Type B pancreatic cell (in vitro differentiated cells): ENCODE results near the gene PRSS27. TPM values are rescaled to one million over a fixed set of nuclear protein-coding genes. Genes with fewer than 3 reads are reported as not detected.

Experiments used
- DNase-seq: peaks from one replicate; pipeline ENCODE4 v3.0.0; 2021; ENCODE audit warnings: mixed read lengths; ENCODE audit not compliant: unreplicated experiment; ENCODE audit errors: extremely low spot score
- H3K27ac Mint-ChIP-seq: 2 replicates; pipeline ENCODE4 v1.8.0; 2021; ENCODE audit warnings: mild to moderate bottlenecking, mixed read lengths
- H3K27me3 Mint-ChIP-seq: 2 replicates; pipeline ENCODE4 v1.8.0; 2021; ENCODE audit warnings: mixed read lengths
- H3K36me3 Mint-ChIP-seq: 2 replicates; pipeline ENCODE4 v1.8.0; 2021; ENCODE audit warnings: mixed read lengths
- H3K4me1 Mint-ChIP-seq: one replicate; pipeline ENCODE4 v1.8.0; 2021; ENCODE audit warnings: mixed read lengths; ENCODE audit not compliant: unreplicated experiment
- H3K4me3 Mint-ChIP-seq: 2 replicates; pipeline ENCODE4 v1.8.0; 2021; ENCODE audit warnings: mild to moderate bottlenecking, mixed read lengths
- H3K9me3 Mint-ChIP-seq: 2 replicates; pipeline ENCODE4 v1.8.0; 2021; ENCODE audit warnings: mixed read lengths
- total RNA-seq: library from RNA; stranded (reverse); gene quantifications from 2 replicates; pipeline ENCODE4 v1.2.1, GENCODE V29; 2021; ENCODE audit warnings: low replicate concordance
- TF ChIP-seq, protein P1 (sequence below): fragments of 200-600 bp; sonication (generic); conservative IDR thresholded peaks from 2 replicates; pipeline ENCODE4 v1.5.0; 2021; ENCODE audit warnings: antibody characterized with exemption, mild to moderate bottlenecking

Gene PRSS27
- total RNA-seq, 1 donor from 2014 or later = 19.0 TPM

DNA sequence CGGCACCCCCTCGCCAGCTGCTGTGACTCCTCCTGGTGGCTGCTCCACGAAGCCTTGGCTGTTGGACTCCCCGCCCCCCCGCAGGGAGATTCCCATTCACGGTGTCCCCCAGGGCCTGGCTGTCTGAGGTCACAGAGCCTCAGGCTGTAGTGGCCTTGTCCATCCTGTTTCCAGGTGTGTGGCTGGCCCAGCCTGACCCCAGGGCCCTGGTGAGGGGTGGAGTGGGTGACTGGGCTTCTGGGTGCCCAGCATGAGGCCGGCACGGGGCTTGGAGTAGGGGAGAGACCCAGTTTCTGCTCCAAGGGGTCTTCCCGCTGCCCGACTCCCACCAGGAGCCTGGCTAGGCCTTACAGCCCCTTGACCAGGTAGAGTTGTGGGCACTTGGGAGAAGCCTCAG is 10.4 kb downstream of the PRSS27 start:
- no peak overlapping the region for H3K4me3 Mint-ChIP-seq
- TF ChIP-seq, protein P1, sequence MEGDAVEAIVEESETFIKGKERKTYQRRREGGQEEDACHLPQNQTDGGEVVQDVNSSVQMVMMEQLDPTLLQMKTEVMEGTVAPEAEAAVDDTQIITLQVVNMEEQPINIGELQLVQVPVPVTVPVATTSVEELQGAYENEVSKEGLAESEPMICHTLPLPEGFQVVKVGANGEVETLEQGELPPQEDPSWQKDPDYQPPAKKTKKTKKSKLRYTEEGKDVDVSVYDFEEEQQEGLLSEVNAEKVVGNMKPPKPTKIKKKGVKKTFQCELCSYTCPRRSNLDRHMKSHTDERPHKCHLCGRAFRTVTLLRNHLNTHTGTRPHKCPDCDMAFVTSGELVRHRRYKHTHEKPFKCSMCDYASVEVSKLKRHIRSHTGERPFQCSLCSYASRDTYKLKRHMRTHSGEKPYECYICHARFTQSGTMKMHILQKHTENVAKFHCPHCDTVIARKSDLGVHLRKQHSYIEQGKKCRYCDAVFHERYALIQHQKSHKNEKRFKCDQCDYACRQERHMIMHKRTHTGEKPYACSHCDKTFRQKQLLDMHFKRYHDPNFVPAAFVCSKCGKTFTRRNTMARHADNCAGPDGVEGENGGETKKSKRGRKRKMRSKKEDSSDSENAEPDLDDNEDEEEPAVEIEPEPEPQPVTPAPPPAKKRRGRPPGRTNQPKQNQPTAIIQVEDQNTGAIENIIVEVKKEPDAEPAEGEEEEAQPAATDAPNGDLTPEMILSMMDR = no peak
- H3K27me3 Mint-ChIP-seq = no peaks in the 10 kb centered on the region
- no peaks in the 10 kb centered on the region for H3K9me3 Mint-ChIP-seq
- DNase-seq = no peak
- H3K27ac Mint-ChIP-seq = no peak overlapping the region
- no peaks in the 10 kb centered on the region for H3K36me3 Mint-ChIP-seq
- H3K4me1 Mint-ChIP-seq = no peaks in the 10 kb centered on the region

DNA sequence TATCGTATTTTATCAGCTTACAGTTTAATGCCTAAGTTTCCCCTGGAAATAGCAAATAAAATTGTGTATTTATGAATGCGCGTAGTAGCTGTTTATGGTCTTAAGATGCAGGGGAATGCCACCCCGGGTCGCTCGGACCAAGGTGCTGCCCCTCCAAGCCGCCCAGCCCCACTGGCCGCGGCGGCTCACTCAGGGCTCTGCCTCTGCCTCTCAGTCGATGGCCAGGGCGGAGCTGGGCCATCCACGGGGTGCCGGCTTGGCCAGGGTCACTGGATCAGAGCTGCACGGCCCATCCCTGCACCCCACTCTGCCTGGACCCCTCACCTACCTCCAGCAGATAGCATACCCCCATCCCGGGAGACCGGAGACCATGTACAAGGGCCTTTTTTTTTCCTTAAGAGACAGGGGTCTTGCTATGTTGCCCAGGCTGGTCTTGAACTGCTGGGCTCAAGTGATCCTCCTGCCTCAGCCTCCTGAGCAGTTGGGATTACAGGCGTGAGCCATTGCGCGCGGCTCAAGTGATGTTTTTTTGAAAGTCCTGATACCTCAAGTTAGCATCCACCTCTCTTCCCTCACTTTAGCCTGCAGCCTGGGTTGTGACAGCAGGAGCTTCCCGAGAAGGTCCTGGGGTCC is 11.0 kb downstream of the PRSS27 start:
- DNase-seq = no peak
- Mint-ChIP-seq H3K4me3 (no peak overlapping the region), H3K27ac (no peak overlapping the region), H3K4me1 (no peaks in the 10 kb centered on the region), H3K9me3 (no peaks in the 10 kb centered on the region), H3K36me3 (no peaks in the 10 kb centered on the region), H3K27me3 (no peaks in the 10 kb centered on the region)
- TF ChIP-seq, protein P1 = no peak

DNA sequence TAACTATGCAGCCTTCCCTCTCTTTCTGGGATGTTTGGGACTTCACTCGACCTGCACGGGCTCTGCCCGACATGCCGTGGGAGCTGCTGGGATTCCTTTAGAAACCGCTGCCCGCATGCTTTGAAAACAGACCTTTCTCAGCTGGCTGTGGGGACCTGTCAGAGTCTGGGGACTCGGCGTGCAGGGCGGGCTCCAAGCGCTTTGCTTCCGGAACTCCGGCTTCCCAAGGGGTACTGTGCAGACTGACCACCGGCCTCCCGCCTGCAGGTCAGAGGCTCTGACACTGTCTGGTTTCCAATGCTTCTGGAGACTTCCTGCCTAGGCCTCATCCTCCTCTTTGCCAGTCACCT is 11.8 kb downstream of the PRSS27 start:
- Mint-ChIP-seq H3K4me1 (no peaks in the 10 kb centered on the region), H3K36me3 (no peaks in the 10 kb centered on the region), H3K27ac (no peak overlapping the region), H3K9me3 (no peaks in the 10 kb centered on the region), H3K27me3 (no peaks in the 10 kb centered on the region), H3K4me3 (no peak overlapping the region)
- TF ChIP-seq, protein P1 = no peak
- DNase-seq = no peak

DNA sequence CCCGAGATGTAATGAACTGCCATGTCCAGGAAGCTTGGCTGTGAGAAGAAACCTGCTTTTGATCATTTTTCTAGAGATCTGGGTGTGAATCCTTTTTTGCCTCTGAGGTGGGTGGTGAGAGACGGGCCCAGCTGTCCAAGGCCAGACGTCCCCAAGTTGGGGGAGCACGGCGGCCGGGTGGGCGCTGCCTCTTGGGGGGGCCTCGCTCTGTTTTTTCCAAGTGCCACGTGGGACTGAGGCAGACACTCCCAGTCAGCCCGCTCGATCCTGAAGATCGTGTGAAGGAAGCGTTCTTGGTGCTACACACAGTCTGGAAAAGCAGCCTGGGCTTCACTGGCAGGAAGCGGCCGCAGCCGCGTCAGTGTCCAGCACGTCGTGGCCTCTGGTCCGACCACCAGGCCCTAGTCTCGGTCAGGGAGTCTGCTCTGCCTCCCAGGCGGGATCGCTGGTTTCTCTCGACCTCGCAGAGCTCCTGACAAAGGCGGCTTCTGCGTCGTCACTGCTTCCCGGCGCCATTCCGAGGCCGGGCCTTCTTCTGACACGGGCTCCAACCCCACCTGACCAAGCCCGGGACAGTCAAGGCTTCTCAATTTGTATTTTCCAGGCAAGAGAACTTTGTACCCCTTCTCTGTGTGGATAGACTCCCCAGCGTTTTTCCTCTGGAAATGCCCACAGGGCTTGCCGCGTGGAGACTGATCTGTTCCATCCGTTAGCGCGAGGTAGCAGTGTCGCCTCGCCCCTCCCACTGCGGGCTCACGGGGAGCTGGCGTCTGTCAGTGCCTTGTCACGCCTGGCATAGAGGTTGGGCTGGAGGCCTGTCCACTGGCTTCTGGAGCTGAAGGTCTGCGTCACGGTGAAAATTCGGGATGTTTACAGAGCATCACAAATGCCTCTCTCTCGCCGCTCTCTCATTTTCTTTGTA is 12.4 kb downstream of the PRSS27 start:
- TF ChIP-seq, protein P1 = no peak
- H3K36me3 Mint-ChIP-seq = no peaks in the 10 kb centered on the region
- no peaks in the 10 kb centered on the region for H3K27me3 Mint-ChIP-seq
- H3K9me3 Mint-ChIP-seq = no peaks in the 10 kb centered on the region
- no peak overlapping the region for H3K27ac Mint-ChIP-seq
- no peak for DNase-seq
- no peaks in the 10 kb centered on the region for H3K4me1 Mint-ChIP-seq
- H3K4me3 Mint-ChIP-seq = no peak overlapping the region

DNA sequence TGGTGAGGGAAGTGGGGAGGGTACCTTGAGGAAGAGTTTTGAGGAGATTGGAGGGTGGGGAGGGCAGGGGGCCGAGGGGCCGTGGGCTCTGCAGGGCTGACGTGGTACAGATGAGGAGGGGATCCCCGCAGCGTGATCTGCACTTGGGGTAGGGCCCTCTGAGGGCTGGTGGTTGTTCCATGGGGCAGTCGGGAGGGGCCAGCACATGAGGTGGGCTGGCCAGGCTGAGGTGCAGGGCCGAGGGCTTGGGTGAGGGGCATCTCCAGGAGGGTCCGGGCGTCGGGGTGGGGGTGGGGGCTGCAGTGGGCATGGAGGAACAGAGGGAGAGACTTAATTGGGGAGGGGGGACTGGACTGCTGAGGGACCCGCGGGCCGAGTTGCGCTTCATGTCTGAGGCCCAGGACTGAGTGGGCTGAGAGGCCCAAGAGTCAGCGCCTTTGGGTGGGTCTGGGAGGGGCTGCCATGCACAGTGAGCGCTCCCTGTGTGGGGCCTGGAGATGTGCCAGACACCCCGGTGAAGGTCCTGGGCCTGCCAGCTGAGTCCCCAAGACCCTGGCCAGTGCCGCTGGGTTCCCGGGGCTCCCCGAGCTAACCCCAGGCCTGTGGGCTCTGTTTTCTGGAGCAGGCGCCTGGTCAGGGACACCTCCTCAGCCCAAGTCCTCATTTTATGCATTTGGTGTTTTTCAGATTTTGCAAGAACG is 13.3 kb downstream of the PRSS27 start:
- Mint-ChIP-seq H3K36me3 (no peaks in the 10 kb centered on the region), H3K4me1 (no peaks in the 10 kb centered on the region), H3K9me3 (no peaks in the 10 kb centered on the region), H3K27me3 (no peaks in the 10 kb centered on the region), H3K4me3 (no peak overlapping the region), H3K27ac (no peak overlapping the region)
- no peak for DNase-seq
- TF ChIP-seq, protein P1 = no peak
